GOT3 (cell line): Measurements from ENCODE around the gene MGP.

Experiments
- DNase-seq: peaks from one replicate; lab custom pipeline; 2025; ENCODE audit warnings: mixed read lengths; lab: John Stamatoyannopoulos, UW

The MGP gene

DNA sequence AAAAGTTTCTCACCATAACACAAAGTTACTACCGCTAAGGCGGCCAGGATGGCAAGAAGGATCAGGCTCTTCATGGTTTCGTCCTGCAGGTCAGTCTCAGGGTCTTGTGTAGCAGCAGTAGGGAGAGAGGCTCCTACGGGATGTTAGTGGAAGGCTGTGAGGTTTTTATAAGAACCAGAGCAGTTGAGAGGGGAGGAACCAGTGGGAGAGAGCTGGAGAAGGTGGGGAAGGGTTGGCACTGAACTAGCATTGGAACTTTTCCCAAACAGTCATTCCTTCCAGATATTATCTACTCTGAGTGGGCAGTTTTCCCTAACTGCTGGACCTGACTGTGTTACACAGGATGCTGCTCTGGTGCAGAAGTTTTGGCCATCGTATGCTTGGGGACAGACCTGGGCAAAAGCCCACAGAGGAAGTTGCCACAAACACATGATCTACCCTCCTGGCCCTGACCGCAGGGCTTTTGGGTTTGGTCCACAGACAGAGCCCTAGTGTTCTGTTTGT is at the start of gene MGP:
TSS of gene MGP (minus strand) at position 137 of the 504 bp plus-strand sequence. CDS start at position 74, 63 bp downstream.
- DNase-seq: no peak

- DNase-seq: no peak
Measured at GRCh38 chr12:14935031-14935430, 49.4 kb upstream of the MGP start.

GRCh38 chr12:14934511-14934910 is 48.9 kb upstream of the MGP start:
- no peak for DNase-seq

DNA sequence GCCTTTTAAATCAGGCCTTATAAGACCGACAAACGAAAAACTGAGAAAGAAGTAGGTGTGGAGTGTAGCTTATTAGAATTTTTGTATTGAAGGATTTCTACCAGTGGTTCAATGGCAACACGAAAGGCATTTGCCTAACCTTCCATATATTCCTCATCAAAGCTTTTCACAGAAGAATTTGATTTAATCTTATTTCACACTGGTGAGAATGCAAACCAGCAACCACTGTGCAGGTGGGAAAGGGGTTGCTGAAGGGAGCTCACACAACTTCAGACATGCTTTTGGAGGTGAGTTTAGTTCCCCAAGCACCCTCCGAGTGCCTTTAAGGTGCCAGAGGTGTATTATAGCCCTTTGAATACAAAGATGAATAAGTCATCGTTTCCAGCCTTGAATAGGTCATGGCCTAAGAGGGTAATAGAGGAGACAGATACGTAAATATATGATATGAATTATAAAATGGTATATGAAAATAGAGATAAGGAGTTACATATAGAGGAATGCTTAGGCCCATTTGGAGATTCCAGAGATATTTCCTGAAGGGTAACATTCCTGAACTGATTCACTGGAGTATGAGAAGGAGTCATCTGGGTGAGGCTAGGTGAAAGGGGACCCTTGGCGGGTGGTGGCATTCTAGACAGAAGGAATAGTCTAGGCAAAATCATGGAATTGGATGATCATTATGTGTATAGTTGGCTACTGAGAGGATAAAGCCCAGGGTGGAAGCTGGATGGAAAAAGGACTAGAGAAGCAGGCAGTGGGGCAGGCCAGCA is 46.3 kb upstream of the MGP start:
- no peak for DNase-seq

DNA sequence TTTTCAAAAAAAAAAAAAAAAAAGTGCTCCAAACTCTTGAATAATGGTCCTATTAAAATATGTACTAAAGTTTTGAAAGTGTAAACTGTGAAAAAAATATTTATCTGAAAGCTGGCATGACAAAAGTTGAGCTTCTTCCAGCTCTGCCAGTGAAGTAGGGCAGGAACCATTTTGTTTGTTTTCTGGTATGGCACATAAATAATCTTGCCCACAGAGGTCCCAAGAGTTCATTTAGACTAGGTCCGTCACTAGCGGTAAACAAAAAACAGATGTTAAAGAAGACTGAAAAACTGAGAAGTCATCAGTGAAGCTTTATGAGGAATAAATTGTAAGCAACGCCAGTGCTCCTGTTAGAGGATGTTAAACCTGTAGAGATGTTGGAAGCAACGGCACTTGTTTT is 45.7 kb upstream of the MGP start:
- DNase-seq: no peak

- no peak for DNase-seq
Measured at GRCh38 chr12:14930299-14930698, 44.6 kb upstream of the MGP start.

DNA sequence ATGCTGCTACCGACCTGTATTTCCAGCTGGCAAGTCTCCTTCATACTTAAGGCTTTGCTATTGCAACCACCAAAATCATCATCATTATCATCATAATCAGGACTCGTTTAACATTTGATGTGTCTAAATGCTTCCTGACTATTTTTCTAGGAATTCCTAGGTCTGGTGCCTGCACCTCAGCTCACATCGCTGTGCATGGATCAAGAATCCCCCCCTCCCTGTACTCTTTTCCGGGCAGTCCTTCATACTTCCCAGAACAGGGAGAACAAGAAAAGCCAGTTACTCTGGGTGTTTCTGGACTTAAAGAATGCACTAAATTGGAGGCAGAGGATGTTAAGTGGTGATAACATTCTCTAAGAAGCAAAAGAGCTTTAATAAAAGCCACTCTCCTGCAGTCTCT is 43.3 kb upstream of the MGP start:
- no peak for DNase-seq

DNA sequence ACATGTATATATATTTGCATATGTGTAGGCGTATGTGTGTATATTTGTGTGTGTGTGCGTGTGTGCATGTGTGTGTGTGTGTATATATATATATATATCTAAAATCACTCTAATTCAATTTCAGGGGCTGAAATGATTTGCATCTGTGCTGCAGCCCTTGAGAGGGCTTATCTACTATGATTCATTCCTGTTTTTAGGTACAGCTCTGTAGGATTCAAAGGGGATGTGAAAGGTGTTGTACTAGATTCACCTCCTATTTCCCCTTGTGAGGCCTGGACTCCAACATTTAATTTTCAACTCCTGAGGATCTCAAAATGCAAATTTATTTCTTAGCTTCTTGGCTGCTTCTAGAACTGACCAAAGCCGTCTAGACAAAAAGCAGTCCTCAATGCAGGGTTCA is 41.6 kb upstream of the MGP start:
- no peak for DNase-seq

- no peak for DNase-seq
Measured at GRCh38 chr12:14924541-14924940, 38.9 kb upstream of the MGP start.

GRCh38 chr12:14923944-14924343 is 38.3 kb upstream of the MGP start:
- DNase-seq: no peak

- DNase-seq: no peak
Measured at GRCh38 chr12:14921218-14921617, 35.6 kb upstream of the MGP start.

DNA sequence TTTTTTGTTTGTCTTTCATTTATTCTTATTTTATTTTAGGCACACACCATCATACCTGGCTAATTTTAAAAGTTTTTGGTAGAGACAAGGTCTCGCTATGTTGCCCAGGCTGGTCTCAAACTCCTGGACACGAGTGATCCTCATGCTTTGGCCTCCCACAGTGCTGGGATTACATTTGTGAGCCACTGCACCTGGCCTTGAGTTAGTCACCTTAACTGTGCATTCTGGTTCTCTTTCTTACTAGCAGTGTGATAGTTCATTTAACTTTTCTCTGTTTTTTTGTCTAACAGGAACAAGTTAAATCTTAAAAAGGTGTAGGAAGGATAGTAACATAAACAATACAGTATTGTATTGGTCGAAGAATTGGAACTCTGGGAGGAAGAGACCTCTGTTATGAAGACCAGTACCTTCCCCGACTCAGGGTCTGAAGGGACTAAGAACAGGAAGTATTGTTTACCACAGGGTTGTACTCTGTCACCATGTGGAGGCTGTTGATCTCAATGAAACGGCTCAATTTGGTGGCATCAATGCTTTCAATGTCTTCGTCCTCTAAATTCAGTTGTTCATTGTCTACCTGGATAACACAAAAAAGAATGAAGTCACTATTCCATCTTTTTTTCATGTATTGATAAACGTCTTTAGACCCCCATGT is 34.9 kb upstream of the MGP start:
- no peak for DNase-seq

GRCh38 chr12:14919455-14919854 is 33.8 kb upstream of the MGP start:
- no peak for DNase-seq

GRCh38 chr12:14915736-14916135 is 30.1 kb upstream of the MGP start:
- no peak for DNase-seq

GRCh38 chr12:14913381-14913781 is 27.7 kb upstream of the MGP start:
- DNase-seq: no peak

DNA sequence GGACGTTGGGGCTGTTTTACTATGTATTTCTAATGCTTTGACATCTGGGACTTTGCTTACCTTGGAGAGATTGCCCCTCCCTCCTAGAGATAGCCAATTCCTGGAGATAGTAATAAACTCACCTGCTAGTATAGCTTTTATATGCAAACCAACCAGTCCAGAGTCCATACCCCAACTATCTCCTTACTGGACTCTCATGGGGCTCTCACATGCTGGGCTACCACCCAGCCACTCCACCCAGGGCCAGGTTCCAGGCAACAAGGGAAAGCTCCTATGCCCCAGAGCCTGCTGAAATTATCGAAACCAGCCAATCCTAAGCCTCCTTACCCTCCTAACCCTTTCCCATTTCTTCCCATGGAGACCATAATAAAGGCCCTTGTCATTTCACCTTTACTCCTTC is 25.5 kb upstream of the MGP start:
- no peak for DNase-seq

- no peak for DNase-seq
Measured at GRCh38 chr12:14910090-14910915, 24.6 kb upstream of the MGP start.

DNA sequence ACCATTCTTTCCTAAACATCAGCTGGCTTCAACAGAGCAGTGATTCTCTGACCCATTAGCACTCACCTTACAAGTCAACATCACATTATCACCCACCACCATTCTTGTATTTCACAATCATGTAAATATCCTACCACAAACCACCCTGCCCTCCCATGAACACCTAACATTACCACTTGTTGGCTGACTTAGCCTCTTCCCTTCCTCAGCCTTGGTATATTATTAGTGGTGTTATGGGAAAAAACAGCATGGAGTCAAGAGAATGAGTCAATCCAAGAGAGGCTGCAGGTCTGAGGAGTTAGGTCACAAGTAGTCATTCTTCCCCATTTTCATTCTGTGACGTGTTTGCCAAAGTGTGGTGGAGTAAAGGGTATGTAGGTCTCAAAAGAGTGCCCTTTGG is 22.3 kb upstream of the MGP start:
- DNase-seq: no peak

- no peak for DNase-seq
Measured at GRCh38 chr12:14906114-14906513, 20.5 kb upstream of the MGP start.

GRCh38 chr12:14905269-14906004 is 19.8 kb upstream of the MGP start:
- DNase-seq: no peak

- no peak for DNase-seq
Measured at GRCh38 chr12:14904854-14905253, 19.2 kb upstream of the MGP start.
